IPS-11a (cell line): ENCODE measurements around the gene POLD4.

Experiments used
- H3K4me3 ChIP-seq: one replicate; pipeline ENCODE4 v1.5.1; 2013; ENCODE audit warnings: low read depth, low read length, control low read depth

POLD4 gene

GRCh38 chr11:67317888-67318555, 35.3 kb downstream of the POLD4 start:
- H3K4me3 ChIP-seq, result peak overlapping the region; percentile 75

- peak overlapping the region; percentile 75 for H3K4me3 ChIP-seq
Observed at GRCh38 chr11:67317205-67317887, 36.0 kb downstream of the POLD4 start.

- H3K4me3 ChIP-seq, result peak overlapping the region; percentile 75
Observed at GRCh38 chr11:67316882-67317204, 36.5 kb downstream of the POLD4 start.

GRCh38 chr11:67315325-67315909, 37.9 kb downstream of the POLD4 start:
- H3K4me3 ChIP-seq, result no peak overlapping the region

GRCh38 chr11:67314218-67314617, 39.1 kb downstream of the POLD4 start:
- H3K4me3 ChIP-seq, result no peak overlapping the region

GRCh38 chr11:67313125-67313890, 40.0 kb downstream of the POLD4 start:
- no peak overlapping the region for H3K4me3 ChIP-seq

GRCh38 chr11:67312187-67313021, 40.9 kb downstream of the POLD4 start:
- H3K4me3 ChIP-seq, result no peak overlapping the region

- no peak overlapping the region for H3K4me3 ChIP-seq
Observed at GRCh38 chr11:67311556-67312082, 41.7 kb downstream of the POLD4 start.

- H3K4me3 ChIP-seq, result no peak overlapping the region
Observed at GRCh38 chr11:67311051-67311555, 42.2 kb downstream of the POLD4 start.

- no peak overlapping the region for H3K4me3 ChIP-seq
Observed at GRCh38 chr11:67310246-67311050, 42.9 kb downstream of the POLD4 start.

GRCh38 chr11:67309661-67310061, 43.7 kb downstream of the POLD4 start:
- no peak overlapping the region for H3K4me3 ChIP-seq

GRCh38 chr11:67309166-67309565, 44.2 kb downstream of the POLD4 start:
- no peak overlapping the region for H3K4me3 ChIP-seq

- no peak overlapping the region for H3K4me3 ChIP-seq
Observed at GRCh38 chr11:67308031-67308866, 45.1 kb downstream of the POLD4 start.

GRCh38 chr11:67307545-67308001, 45.8 kb downstream of the POLD4 start:
- H3K4me3 ChIP-seq, result no peak overlapping the region

- no peak overlapping the region for H3K4me3 ChIP-seq
Observed at GRCh38 chr11:67306769-67307544, 46.4 kb downstream of the POLD4 start.

GRCh38 chr11:67304511-67305113, 48.7 kb downstream of the POLD4 start:
- no peak overlapping the region for H3K4me3 ChIP-seq

GRCh38 chr11:67303835-67304411, 49.4 kb downstream of the POLD4 start:
- H3K4me3 ChIP-seq, result peak overlapping the region; percentile 65
